Tibial artery (tissue), 4 donors: ENCODE measurements around the gene RBM15B.

Experiments
- DNase-seq, 2 donors: peaks; one replicate each; pipeline ENCODE4 v3.0.0-alpha.2; 2019
- H3K27ac ChIP-seq, 2 donors: fragments of 200-600 bp; sonication (generic) in 1 of 2; 1 replicate in 1 of 2; 2 replicates in 1 of 2; pipeline ENCODE4 v1.5.1; 2018 to 2019; ENCODE audit warnings: mild to moderate bottlenecking in 1 of 2
- H3K27me3 ChIP-seq, 2 donors: fragments of 200-600 bp; sonication (generic) in 1 of 2; one replicate each; pipeline versions ENCODE4 v1.5.1 to v1.6.0; 2016 to 2019
- H3K36me3 ChIP-seq, 3 donors: fragments of 200-600 bp; sonication (generic) in 2 of 3; one replicate each; pipeline ENCODE4 v1.5.1; 2016 to 2019; ENCODE audit warnings: mild to moderate bottlenecking in 2 of 3
- H3K4me1 ChIP-seq, 4 donors: fragments of 200-600 bp; sonication (generic) in 2 of 4; 1 replicate in 3 of 4; 2 replicates in 1 of 4; pipeline ENCODE4 v1.5.1; 2016 to 2019
- H3K4me3 ChIP-seq, 2 donors: fragments of 200-600 bp; sonication (generic) in 1 of 2; 1 replicate in 1 of 2; 2 replicates in 1 of 2; pipeline ENCODE4 v1.5.1; 2018 to 2019; ENCODE audit warnings: mild to moderate bottlenecking in 2 of 2
- H3K9me3 ChIP-seq, 3 donors: fragments of 200-600 bp; sonication (generic) in 1 of 3; one replicate each; pipeline ENCODE4 v1.5.1; 2016 to 2019
- CTCF ChIP-seq, 2 experiments: fragments of 200-600 bp in 1 of 2; fragments of 450-650 bp in 1 of 2; IDR thresholded peaks; one replicate each; pipeline ENCODE4 v1.5.1; 2017 to 2019; ENCODE audit warnings: antibody characterized with exemption in 2 of 2, mild to moderate bottlenecking in 1 of 2, moderate library complexity in 1 of 2
- intact Hi-C: fragments of 100-400 bp; cut with DNase I; formaldehyde crosslinking; loops from one replicate; pipeline ENCODE4 v1.15.0; 2023; ENCODE audit warnings: low total_unique reads

Gene RBM15B

GRCh38 chr3:51382947-51383578, 8.0 kb upstream of the RBM15B start:
- H3K36me3 ChIP-seq = peaks cover 0 to 11% (median 0%) of the 10 kb centered on the region in 3 donors
- H3K4me1 ChIP-seq = peaks cover 0 to 35% (median 25%) of the 10 kb centered on the region in 4 donors
- no peaks in the 10 kb centered on the region for H3K9me3 ChIP-seq
- intact Hi-C loops = loop anchor here (10.0 kb wide), 1 partner anchor 808 kb away; no protein-coding TSS in a partner anchor
- no peaks in the 10 kb centered on the region for H3K27me3 ChIP-seq
- TF ChIP-seq CTCF (IDR thresholded peaks at IDR 0.05) = no peak
- H3K4me3 ChIP-seq = no peak overlapping the region
- no peak overlapping the region for H3K27ac ChIP-seq
- DNase-seq = peak in 1 of 2 donors; percentile 43

- DNase-seq = peak in 1 of 2 donors; percentile 37
- TF ChIP-seq CTCF (IDR thresholded peaks at IDR 0.05) = no peak
- Histone ChIP-seq H3K4me3 (peak overlapping the region; percentile 77 to 89), H3K36me3 (peaks cover 0 to 22% (median 10%) of the 10 kb centered on the region in 3 donors), H3K4me1 (peaks cover 0 to 46% (median 25%) of the 10 kb centered on the region in 4 donors), H3K27ac (peak overlapping the region; percentile 92 to 93), H3K9me3 (no peaks in the 10 kb centered on the region), H3K27me3 (no peaks in the 10 kb centered on the region)
- intact Hi-C loops = loop anchor here (10.0 kb wide), 1 partner anchor 809 kb away; no protein-coding TSS in a partner anchor
Observed at GRCh38 chr3:51384055-51384725, 6.9 kb upstream of the RBM15B start.

- peaks cover 0 to 53% (median 27%) of the 10 kb centered on the region in 4 donors for H3K4me1 ChIP-seq
- H3K4me3 ChIP-seq = peak within 1 kb of the TSS; percentile 77 to 89
- peak in 1 of 2 experiments; percentile 50 for TF ChIP-seq CTCF (IDR thresholded peaks at IDR 0.05)
- H3K27me3 ChIP-seq = no peaks in the 10 kb centered on the region
- H3K36me3 ChIP-seq = peaks cover 0 to 25% (median 10%) of the 10 kb centered on the region in 3 donors
- DNase-seq = peak; percentile 99
- intact Hi-C loops = loop anchor here (10.0 kb wide), 1 partner anchor 810 kb away; no protein-coding TSS in a partner anchor
- H3K27ac ChIP-seq = peak within 1 kb of the TSS; percentile 92 to 93
- H3K9me3 ChIP-seq = no peaks in the 10 kb centered on the region
Observed at GRCh38 chr3:51384726-51385473, 6.2 kb upstream of the RBM15B start, which contains the start of gene MANF. Gene MANF, plus strand, starts transcription at chr3:51385291. Its CDS starts 52 bp downstream, at chr3:51385343.

- Histone ChIP-seq H3K36me3 (peaks cover 0 to 25% (median 10%) of the 10 kb centered on the region in 3 donors), H3K4me1 (peaks cover 0 to 61% (median 34%) of the 10 kb centered on the region in 4 donors), H3K27ac (peak overlapping the region; percentile 92 to 93), H3K27me3 (no peaks in the 10 kb centered on the region), H3K4me3 (peak overlapping the region; percentile 77 to 89), H3K9me3 (no peaks in the 10 kb centered on the region)
- no peak for TF ChIP-seq CTCF (IDR thresholded peaks at IDR 0.05)
- DNase-seq = peak in 1 of 2 donors; percentile 60
- intact Hi-C loops = loop anchor here (10.0 kb wide), 1 partner anchor 811 kb away; no protein-coding TSS in a partner anchor
Observed at GRCh38 chr3:51385621-51386091, 5.4 kb upstream of the RBM15B start.
